ENCODE measurements around the gene CACFD1. TPM values are rescaled to one million over a fixed set of nuclear protein-coding genes. Genes with fewer than 3 reads are reported as not detected.
A peak's percentile ranks its signal among the peaks of the same experiment; 100 is the strongest.

CACFD1 gene
- total and polyA plus RNA-seq, 9 of the 15 experiments (the other 6 are each of a cell fraction or from before 2014, with no cell fraction given): 0.11 to 1.4 (median 1.1) TPM; not detected in 2

- Histone ChIP-seq H3K36me3 (ENCODE audit: control insufficient read depth, insufficient read depth, low read length) (no peaks in the 10 kb centered on the region), H3K27me3 (ENCODE audit: control insufficient read depth in 2 of 2, insufficient read depth in 2 of 2, low read length in 2 of 2) (peaks cover 42 to 89% of the 10 kb centered on the region in 2 experiments), H3K79me2 (ENCODE audit: control insufficient read depth, insufficient read depth, low read length) (no peaks in the 10 kb centered on the region), H3K4me3 (no peak overlapping the region), H3K27ac (ENCODE audit: extremely low read depth, low read depth, low read length) (no peak overlapping the region), H3K4me1 (replicated peaks in 1 of 2; ENCODE audit: control insufficient read depth in 2 of 2, insufficient read depth in 2 of 2, low read length in 2 of 2) (peaks cover 0 to 15% of the 10 kb centered on the region in 2 experiments; a peak in 1 of 5 replicates), H3K4me2 (ENCODE audit: insufficient read depth, low read length) (no peak overlapping the region), H4K20me1 (replicated peaks; ENCODE audit: control insufficient read depth, insufficient read depth, low read length) (peaks cover 11% of the 10 kb centered on the region), H3K9me3 (replicated peaks; ENCODE audit: control insufficient read depth, insufficient read depth, low read depth, low read length) (no peaks in the 10 kb centered on the region), H2AFZ (ENCODE audit: low read depth, low read length) (no peak overlapping the region), H3K9me1 (ENCODE audit: control insufficient read depth, insufficient read depth, low read length) (no peaks in the 10 kb centered on the region), H3K9ac (ENCODE audit: insufficient read depth in 1 of 2, low read depth in 2 of 2, low read length in 2 of 2) (peak overlapping the region in 1 of 2 experiments; percentile 48; a peak in 1 of 4 replicates)
- WGBS (ENCODE audit: insufficient coverage, low coverage, missing lambda C conversion rate): 6% methylated on average over 27 of the region's 27 CpGs
- FAIRE-seq (no peak), DNase-seq (ENCODE audit: extremely low read depth in 1 of 4, low spot score in 3 of 4) (no peak), ATAC-seq (no peak)
- TF ChIP-seq HMGN3 (IDR thresholded peaks at IDR 0.05; ENCODE audit: borderline replicate concordance, extremely low read depth, insufficient read length, low read depth, low read length): no peak
- no peak for TF ChIP-seq PHF20 (IDR thresholded peaks at IDR 0.05; ENCODE audit: partially characterized antibody)
- TF ChIP-seq CBX1 (IDR thresholded peaks at IDR 0.05; ENCODE audit: low read depth): no peak
- TF ChIP-seq DDX20 (tag; IDR thresholded peaks at IDR 0.05; ENCODE audit: low read depth): no peak
- TF ChIP-seq CTBP1 (IDR thresholded peaks at IDR 0.05; ENCODE audit: borderline replicate concordance): no peak
- TF ChIP-seq SMC3 (conservative IDR thresholded peaks at IDR 0.05; ENCODE audit: insufficient read depth, low read depth, low read length): no peak
- no peak for TF ChIP-seq RCOR1 (IDR thresholded peaks at IDR 0.05; ENCODE audit: borderline replicate concordance in 1 of 2, low read depth in 2 of 2, low read length in 2 of 2)
- no peak for TF ChIP-seq CTCF (IDR thresholded peaks at IDR 0.05 in 2 of 3, conservative IDR thresholded peaks at IDR 0.05 in 1 of 3; ENCODE audit: insufficient read depth in 2 of 3, low read depth in 1 of 3, low read length in 3 of 3)
- TF ChIP-seq ZBTB11 (CRISPR knock-in tag; IDR thresholded peaks at IDR 0.05): no peak
- no peak for TF ChIP-seq PCBP1 (IDR thresholded peaks at IDR 0.05; ENCODE audit: low read depth, low read length, poor library complexity, severe bottlenecking)
- no peak for TF ChIP-seq PPARD (CRISPR knock-in tag; IDR thresholded peaks at IDR 0.05)
- no peak for TF ChIP-seq MIER1 (IDR thresholded peaks at IDR 0.05; ENCODE audit: low read depth)
- TF ChIP-seq ILK (tag; IDR thresholded peaks at IDR 0.05; ENCODE audit: borderline replicate concordance, low read depth): no peak
- no peak for TF ChIP-seq ZNF766 (CRISPR knock-in tag; conservative IDR thresholded peaks at IDR 0.05)
- no peak for TF ChIP-seq CBFA2T3 (IDR thresholded peaks at IDR 0.05)
- TF ChIP-seq TAF7 (tag; IDR thresholded peaks at IDR 0.05): no peak
- no TSS peak for BruUV-seq (replicated peaks)
- POLR2A ChIA-PET: interaction anchor here (0.6 to 0.7 kb wide), 2 partner anchors 22 to 215 kb away, joined by 3 to 4 read pairs; no protein-coding TSS in a partner anchor
- CTCF ChIA-PET (ENCODE audit: low intra/inter-chr PET ratio): no interaction called here
- in situ Hi-C loops (cut with MboI): no loop called here
- intact Hi-C loops (cut with micrococcal nuclease): no loop called here
These were observed 59.1 kb downstream of the CACFD1 start for GRCh38 chr9:133518706-133519449.
